Mesothelial cell of epicardium (in vitro differentiated cells): ENCODE results near the gene TMEM235. TPM values are rescaled to one million over a fixed set of nuclear protein-coding genes. Genes with fewer than 3 reads are reported as not detected.
A peak's percentile ranks its signal among the peaks of the same experiment; 100 is the strongest.

Experiments used
- DNase-seq, 2 experiments: peaks; one replicate each; pipeline ENCODE4 v3.0.0; 2021; ENCODE audit warnings: low spot score in 2 of 2; ENCODE audit not compliant: unreplicated experiment in 2 of 2
- H3K27ac Mint-ChIP-seq: 2 replicates; pipeline ENCODE4 v1.8.0; 2021; ENCODE audit warnings: mixed read lengths
- H3K27me3 Mint-ChIP-seq: 2 replicates; pipeline ENCODE4 v1.8.0; 2021; ENCODE audit warnings: low read depth, mixed read lengths
- H3K36me3 Mint-ChIP-seq: 2 replicates; pipeline ENCODE4 v1.8.0; 2021; ENCODE audit warnings: mixed read lengths
- H3K4me1 Mint-ChIP-seq: 2 replicates; pipeline ENCODE4 v1.8.0; 2021; ENCODE audit warnings: mixed read lengths
- H3K4me3 Mint-ChIP-seq: 2 replicates; pipeline ENCODE4 v1.8.0; 2021; ENCODE audit warnings: mild to moderate bottlenecking, moderate library complexity, mixed read lengths
- H3K9me3 Mint-ChIP-seq: 2 replicates; pipeline ENCODE4 v1.8.0; 2021; ENCODE audit warnings: mixed read lengths
- CTCF ChIP-seq: fragments of 200-600 bp; sonication (generic); IDR thresholded peaks from one replicate; pipeline ENCODE4 v1.5.0; 2021; ENCODE audit warnings: antibody characterized with exemption; ENCODE audit not compliant: unreplicated experiment
- total RNA-seq: library from RNA; stranded (reverse); gene quantifications from 3 replicates; pipeline ENCODE4 v1.2.1, GENCODE V29; 2021

Gene TMEM235
- total RNA-seq, 1 donor from 2014 or later: 1.5 TPM

GRCh38 chr17:78185981-78186691 lies 45.3 kb upstream of the TMEM235 start:
- H3K27ac Mint-ChIP-seq: peak overlapping the region; percentile 39
- H3K4me1 Mint-ChIP-seq: peaks cover 20% of the 10 kb centered on the region
- H3K27me3 Mint-ChIP-seq: no peaks in the 10 kb centered on the region
- H3K9me3 Mint-ChIP-seq: peaks cover 3% of the 10 kb centered on the region
- H3K4me3 Mint-ChIP-seq: peak overlapping the region; percentile 81
- TF ChIP-seq CTCF: no peak
- H3K36me3 Mint-ChIP-seq: peaks cover 20% of the 10 kb centered on the region
- DNase-seq: no peak

DNA sequence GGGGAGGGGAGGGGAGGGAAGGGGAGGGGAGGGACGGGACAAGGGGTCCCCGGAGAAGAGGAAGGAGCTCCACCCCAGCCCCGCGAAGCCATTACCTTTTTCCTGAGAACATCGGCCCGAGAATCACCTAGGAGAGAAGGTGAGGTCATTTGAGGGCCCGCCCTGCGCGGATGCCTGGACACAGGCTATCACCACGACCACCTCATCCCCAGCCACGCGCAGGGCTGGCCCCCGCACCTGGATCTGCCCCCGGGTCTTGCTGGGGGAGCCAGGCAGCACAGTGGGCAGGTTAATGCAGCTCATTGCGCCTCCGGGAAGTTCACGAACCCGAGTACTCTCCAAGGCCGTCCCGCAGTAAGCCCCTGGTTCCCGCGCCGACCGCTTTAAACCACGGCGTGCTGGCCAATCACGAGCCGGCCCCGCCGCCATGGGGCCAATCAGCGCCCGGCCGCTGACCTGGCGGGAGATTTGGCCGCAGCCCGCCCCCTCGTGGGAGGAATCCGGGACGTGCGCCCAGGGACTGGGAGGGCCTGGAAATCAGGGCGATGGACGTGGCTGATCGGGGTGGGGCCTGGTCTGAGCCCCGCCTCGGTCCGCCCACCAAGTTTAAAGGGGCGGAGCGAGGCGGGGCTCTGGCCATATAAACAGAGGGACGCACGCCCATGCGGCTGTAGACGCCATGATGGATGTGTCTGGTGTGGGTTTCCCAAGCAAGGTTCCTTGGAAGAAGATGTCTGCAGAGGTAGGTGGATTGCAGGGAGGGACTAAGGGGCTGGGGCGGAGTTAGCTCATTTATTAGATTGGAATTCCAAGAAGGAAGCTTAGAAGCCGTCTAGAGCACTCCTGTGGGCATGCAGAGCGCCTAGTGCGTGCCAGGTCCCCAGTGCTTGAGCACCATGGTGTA lies 44.5 kb upstream of the TMEM235 start, which contains the start of the genes AFMID and TK1:
TSS of gene AFMID (plus strand) at position 671 of the 904 bp plus-strand sequence. CDS start at position 680, 9 bp downstream.
TSS of gene TK1 (minus strand) at position 361 of the 904 bp plus-strand sequence. CDS start at position 303, 58 bp downstream.
- peak within 1 kb of the TSS; percentile 81 for H3K4me3 Mint-ChIP-seq
- no peaks in the 10 kb centered on the region for H3K27me3 Mint-ChIP-seq
- H3K36me3 Mint-ChIP-seq: peaks cover 17% of the 10 kb centered on the region
- TF ChIP-seq CTCF: peak; percentile 95
- peaks cover 3% of the 10 kb centered on the region for H3K9me3 Mint-ChIP-seq
- peaks cover 20% of the 10 kb centered on the region for H3K4me1 Mint-ChIP-seq
- DNase-seq: peak; percentile 96 to 100
- peak within 1 kb of the TSS; percentile 83 for H3K27ac Mint-ChIP-seq

GRCh38 chr17:78196716-78197115 lies 34.7 kb upstream of the TMEM235 start:
- no peak for DNase-seq
- Mint-ChIP-seq H3K27me3 (no peaks in the 10 kb centered on the region), H3K4me3 (no peak overlapping the region), H3K4me1 (peaks cover 11% of the 10 kb centered on the region), H3K36me3 (peaks cover 10% of the 10 kb centered on the region), H3K9me3 (no peaks in the 10 kb centered on the region), H3K27ac (peak overlapping the region; percentile 84)
- no peak for TF ChIP-seq CTCF

GRCh38 chr17:78197147-78197832 lies 34.1 kb upstream of the TMEM235 start:
- H3K27ac Mint-ChIP-seq: peak overlapping the region; percentile 84

More at GRCh38 chr17:78197147-78197832, 34.1 kb upstream of the TMEM235 start:
- H3K27me3 Mint-ChIP-seq: no peaks in the 10 kb centered on the region
- H3K4me3 Mint-ChIP-seq: no peak overlapping the region
- H3K36me3 Mint-ChIP-seq: peaks cover 10% of the 10 kb centered on the region
- TF ChIP-seq CTCF: no peak
- DNase-seq: no peak
- H3K9me3 Mint-ChIP-seq: no peaks in the 10 kb centered on the region
- H3K4me1 Mint-ChIP-seq: peaks cover 11% of the 10 kb centered on the region
